ENCODE results near the gene MOB4. TPM values are rescaled to one million over a fixed set of nuclear protein-coding genes. Genes with fewer than 3 reads are reported as not detected.

Gene MOB4
- total RNA-seq, 2 donors from 2014 or later, result 16.0 to 21.2 TPM

DNA sequence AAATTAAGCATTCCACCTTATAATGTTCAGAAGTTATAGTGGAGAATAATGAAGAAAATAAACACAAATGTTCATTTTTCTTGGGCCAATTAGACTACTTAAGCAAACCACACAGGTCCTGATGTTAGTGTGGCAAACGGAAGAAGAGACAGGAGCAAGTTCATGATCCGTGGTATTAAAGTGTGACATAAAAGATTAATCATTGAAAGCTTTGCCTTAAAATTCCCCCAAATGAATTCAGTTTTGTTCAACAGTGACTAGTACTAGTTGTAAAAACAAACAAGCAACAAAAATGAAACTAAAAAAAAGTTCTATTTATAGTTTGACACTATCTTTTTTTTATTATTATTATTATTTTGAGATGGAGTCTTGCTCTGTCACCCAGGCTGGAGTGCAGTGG, 85.9 kb downstream of the MOB4 start:
- no peaks in the 10 kb centered on the region for H3K9me3 Mint-ChIP-seq
- H3K27ac Mint-ChIP-seq, result no peak overlapping the region
- ATAC-seq (no peak), DNase-seq (ENCODE audit: low spot score in 2 of 2) (no peak)
- no peaks in the 10 kb centered on the region for H3K36me3 Mint-ChIP-seq

Other genes with a start within 250 kb of the MOB4 start
- 100 to 1,000 TPM; 103 to 130 TPM for gene ANKRD44, start 205.3 kb upstream of the MOB4 start, total RNA-seq
- 100 to 1,000 TPM; 266 to 292 TPM for gene SF3B1, start 81.0 kb upstream of the MOB4 start, total RNA-seq
- 10 to 100 TPM; 12.6 to 48.6 TPM for gene COQ10B, start 62.5 kb upstream of the MOB4 start, total RNA-seq
- 100 to 1,000 TPM; 646 to 811 TPM for gene HSPD1, start 16.2 kb upstream of the MOB4 start, total RNA-seq
- 100 to 1,000 TPM; 264 to 275 TPM for gene HSPE1, start 15.7 kb upstream of the MOB4 start, total RNA-seq
- gene RFTN2, start 159.5 kb downstream of the MOB4 start, total RNA-seq, result not detected
- 10 to 100 TPM; 10.0 to 11.6 TPM for gene MARS2, start 189.3 kb downstream of the MOB4 start, total RNA-seq